AG04449 (cell line): ENCODE results near the gene PLPP3.
"Not testable (repeated sequence)": the region's sequence is repeated elsewhere in the genome, so short reads cannot be mapped to it uniquely, and the experiment has no call there.

Source experiments
- CTCF ChIA-PET: fragments of 350-600 bp; formaldehyde crosslinking; extraction: SDS; loops from one replicate; lab custom pipeline; 2021; ENCODE audit warnings: antibody characterized with exemption; lab: Yijun Ruan, JAX
- POLR2A ChIA-PET: fragments of 400-600, 350-600 bp; formaldehyde crosslinking; extraction: SDS; loops from one replicate; lab custom pipeline; 2020; ENCODE audit warnings: antibody characterized with exemption, inconsistent platforms; lab: Yijun Ruan, JAX
- DNase-seq: peaks from one replicate; pipeline ENCODE4 v3.0.0-alpha.2; 2010; ENCODE audit warnings: low read depth, low spot score
- H3K4me3 ChIP-seq: 2 replicates; pipeline ENCODE4 v1.5.1; 2011; ENCODE audit warnings: low read depth, mild to moderate bottlenecking, control low read depth, low read length
- CTCF ChIP-seq: IDR thresholded peaks from one replicate; pipeline ENCODE4 v1.5.1; 2011; ENCODE audit warnings: mild to moderate bottlenecking, moderate library complexity, low read length, control low read depth, inconsistent platforms; ENCODE audit not compliant: insufficient read depth; ENCODE audit errors: missing control alignments

Gene PLPP3

GRCh38 chr1:56617141-56617540 is 37.8 kb upstream of the PLPP3 start:
- no peak for DNase-seq
- H3K4me3 ChIP-seq: no peak overlapping the region
- TF ChIP-seq CTCF: no peak
- ChIA-PET POLR2A (no interaction called here), CTCF (no interaction called here)

- POLR2A ChIA-PET, DNase-seq, CTCF ChIA-PET, H3K4me3 ChIP-seq: not testable (repeated sequence)
Observed at GRCh38 chr1:56610770-56611169, 31.4 kb upstream of the PLPP3 start.

- CTCF ChIA-PET, POLR2A ChIA-PET, DNase-seq, H3K4me3 ChIP-seq: not testable (repeated sequence)
Observed at GRCh38 chr1:56610097-56610496, 30.7 kb upstream of the PLPP3 start.

- POLR2A ChIA-PET, DNase-seq, CTCF ChIA-PET, H3K4me3 ChIP-seq: not testable (repeated sequence)
Observed at GRCh38 chr1:56595397-56596191, 16.2 kb upstream of the PLPP3 start.

GRCh38 chr1:56591909-56592308 is 12.5 kb upstream of the PLPP3 start:
- ChIA-PET POLR2A (no interaction called here), CTCF (interaction anchor here (0.9 kb wide), 1 partner anchor 212 kb away, joined by 3 read pairs; no protein-coding TSS in a partner anchor)
- no peak overlapping the region for H3K4me3 ChIP-seq
- no peak for TF ChIP-seq CTCF
- no peak for DNase-seq

GRCh38 chr1:56590520-56591011 is 11.2 kb upstream of the PLPP3 start:
- DNase-seq: no peak
- POLR2A ChIA-PET: no interaction called here

GRCh38 chr1:56589369-56589768 is 10.0 kb upstream of the PLPP3 start:
- DNase-seq: no peak
- TF ChIP-seq CTCF: no peak
- CTCF ChIA-PET: interaction anchor here (2.8 to 11.0 kb wide), 2 partner anchors 231 to 1305 kb away, joined by 13 to 230 read pairs; no protein-coding TSS in a partner anchor
- no peak overlapping the region for H3K4me3 ChIP-seq
- POLR2A ChIA-PET: no interaction called here

More at GRCh38 chr1:56590520-56591011, 11.2 kb upstream of the PLPP3 start:
- CTCF ChIA-PET: interaction anchor here (1.1 kb wide), 1 partner anchor 230 kb away, joined by 3 read pairs; no protein-coding TSS in a partner anchor
- TF ChIP-seq CTCF: no peak
- no peak overlapping the region for H3K4me3 ChIP-seq
